Ishikawa (cell line): ENCODE results near the gene KRT77.

Experiments
- CREB1 ChIP-seq: IDR thresholded peaks from 2 replicates; pipeline ENCODE4 v1.6.1; 2012; ENCODE audit warnings: low read depth
- EP300 ChIP-seq: IDR thresholded peaks from 2 replicates; pipeline ENCODE4 v1.6.1; 2012; ENCODE audit warnings: borderline replicate concordance
- FOXM1 ChIP-seq: IDR thresholded peaks from 2 replicates; pipeline ENCODE4 v1.6.1; 2012; ENCODE audit warnings: low read depth, borderline replicate concordance
- MAX ChIP-seq: IDR thresholded peaks from 2 replicates; pipeline ENCODE4 v1.6.1; 2012
- RAD21 ChIP-seq: IDR thresholded peaks from 2 replicates; pipeline ENCODE4 v1.6.1; 2012; ENCODE audit warnings: low read depth
- REST ChIP-seq: IDR thresholded peaks from 2 replicates; pipeline ENCODE4 v1.6.1; 2012; ENCODE audit warnings: low read depth, mild to moderate bottlenecking
- TAF1 ChIP-seq: IDR thresholded peaks from 2 replicates; pipeline ENCODE4 v1.6.1; 2012; ENCODE audit warnings: low read depth, mild to moderate bottlenecking
- TCF12 ChIP-seq: IDR thresholded peaks from 2 replicates; pipeline ENCODE4 v1.6.1; 2012; ENCODE audit warnings: low read depth
- USF1 ChIP-seq: IDR thresholded peaks from 2 replicates; pipeline ENCODE4 v1.6.1; 2012
- ZBTB7A ChIP-seq: IDR thresholded peaks from 2 replicates; pipeline ENCODE4 v1.6.1; 2012; ENCODE audit warnings: low read depth

- TF ChIP-seq FOXM1 (no peak), REST (no peak), TAF1 (no peak), USF1 (no peak), EP300 (no peak), CREB1 (no peak), ZBTB7A (no peak), TCF12 (no peak), RAD21 (no peak), MAX (no peak)
These were observed 46.7 kb downstream of the KRT77 start for GRCh38 chr12:52656616-52657015.
